ENCODE data around the gene STPG4. TPM values are rescaled to one million over a fixed set of nuclear protein-coding genes. Genes with fewer than 3 reads are reported as not detected.

STPG4 gene
- total RNA-seq, 6 donors from 2014 or later, result 0.40 to 1.2 (median 0.48) TPM; not detected in 2

- WGBS, 2 donors, result 73 to 83% methylated on average over 10 of the region's 10 CpGs
These were observed 93.0 kb downstream of the STPG4 start for GRCh38 chr2:47061944-47062678.

GRCh38 chr2:47060652-47061170, 94.4 kb downstream of the STPG4 start:
- TF ChIP-seq EP300 (IDR thresholded peaks at IDR 0.05), result no peak
- TF ChIP-seq POLR2AphosphoS5 (IDR thresholded peaks at IDR 0.05), result no peak
- TF ChIP-seq, protein P1, sequence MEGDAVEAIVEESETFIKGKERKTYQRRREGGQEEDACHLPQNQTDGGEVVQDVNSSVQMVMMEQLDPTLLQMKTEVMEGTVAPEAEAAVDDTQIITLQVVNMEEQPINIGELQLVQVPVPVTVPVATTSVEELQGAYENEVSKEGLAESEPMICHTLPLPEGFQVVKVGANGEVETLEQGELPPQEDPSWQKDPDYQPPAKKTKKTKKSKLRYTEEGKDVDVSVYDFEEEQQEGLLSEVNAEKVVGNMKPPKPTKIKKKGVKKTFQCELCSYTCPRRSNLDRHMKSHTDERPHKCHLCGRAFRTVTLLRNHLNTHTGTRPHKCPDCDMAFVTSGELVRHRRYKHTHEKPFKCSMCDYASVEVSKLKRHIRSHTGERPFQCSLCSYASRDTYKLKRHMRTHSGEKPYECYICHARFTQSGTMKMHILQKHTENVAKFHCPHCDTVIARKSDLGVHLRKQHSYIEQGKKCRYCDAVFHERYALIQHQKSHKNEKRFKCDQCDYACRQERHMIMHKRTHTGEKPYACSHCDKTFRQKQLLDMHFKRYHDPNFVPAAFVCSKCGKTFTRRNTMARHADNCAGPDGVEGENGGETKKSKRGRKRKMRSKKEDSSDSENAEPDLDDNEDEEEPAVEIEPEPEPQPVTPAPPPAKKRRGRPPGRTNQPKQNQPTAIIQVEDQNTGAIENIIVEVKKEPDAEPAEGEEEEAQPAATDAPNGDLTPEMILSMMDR (IDR thresholded peaks at IDR 0.05), result no peak
- no peak for TF ChIP-seq POLR2A (IDR thresholded peaks at IDR 0.05)
- no peak overlapping the region for H3K4me3 ChIP-seq
- no peaks in the 10 kb centered on the region for H3K27me3 ChIP-seq
- ATAC-seq (ENCODE audit: low FRiP score in 2 of 2) (no peak), DNase-seq (no peak)
- peaks cover 0 to 34% (median 7%) of the 10 kb centered on the region in 4 donors for H3K36me3 ChIP-seq
- no peak overlapping the region for H3K27ac ChIP-seq
- H3K9me3 ChIP-seq, result no peaks in the 10 kb centered on the region
- H3K4me1 ChIP-seq, result peaks cover 43 to 60% (median 50%) of the 10 kb centered on the region in 4 donors
- 98% methylated on average over 9 to 11 of the region's 11 CpGs for WGBS, 2 donors

More at GRCh38 chr2:47061944-47062678, 93.0 kb downstream of the STPG4 start:
- no peak for ATAC-seq (ENCODE audit: low FRiP score in 2 of 2)
- DNase-seq, result no peak
- Histone ChIP-seq H3K9me3 (no peaks in the 10 kb centered on the region), H3K4me3 (no peak overlapping the region), H3K4me1 (peaks cover 40 to 61% (median 45%) of the 10 kb centered on the region in 4 donors), H3K27ac (peak overlapping the region in 2 of 4 donors; percentile 2 to 27), H3K36me3 (peaks cover 0 to 34% (median 7%) of the 10 kb centered on the region in 4 donors), H3K27me3 (no peaks in the 10 kb centered on the region)
- TF ChIP-seq, protein P1 (IDR thresholded peaks at IDR 0.05), result no peak
- no peak for TF ChIP-seq EP300 (IDR thresholded peaks at IDR 0.05)
- no peak for TF ChIP-seq POLR2AphosphoS5 (IDR thresholded peaks at IDR 0.05)

- Histone ChIP-seq H3K36me3 (peaks cover 0 to 26% (median 7%) of the 10 kb centered on the region in 4 donors), H3K27ac (peak overlapping the region; percentile 74 to 90 (median 82)), H3K4me3 (no peak overlapping the region), H3K4me1 (peaks cover 43 to 50% (median 46%) of the 10 kb centered on the region in 4 donors), H3K27me3 (no peaks in the 10 kb centered on the region), H3K9me3 (no peaks in the 10 kb centered on the region)
- peak in 1 of 2 donors; percentile 74 for DNase-seq
- TF ChIP-seq POLR2A (IDR thresholded peaks at IDR 0.05) (no peak), EP300 (IDR thresholded peaks at IDR 0.05) (no peak), POLR2AphosphoS5 (IDR thresholded peaks at IDR 0.05) (peak; percentile 36 to 38)
- ATAC-seq (ENCODE audit: low FRiP score in 2 of 2), result peak; percentile 46 to 83
- WGBS, 2 donors, result 60 to 62% methylated on average over 11 of the region's 11 CpGs
These were observed 96.8 kb downstream of the STPG4 start for GRCh38 chr2:47058003-47058931.

- no peaks in the 10 kb centered on the region for H3K9me3 ChIP-seq
- H3K27me3 ChIP-seq, result no peaks in the 10 kb centered on the region
- H3K4me1 ChIP-seq, result peaks cover 43 to 47% (median 45%) of the 10 kb centered on the region in 4 donors
- no peak for ATAC-seq (ENCODE audit: low FRiP score in 2 of 2)
- peak in 1 of 2 donors; percentile 68 for DNase-seq
- peak in 1 of 4 donors; percentile 38 for TF ChIP-seq POLR2A (IDR thresholded peaks at IDR 0.05)
- TF ChIP-seq POLR2AphosphoS5 (IDR thresholded peaks at IDR 0.05), result peak in 1 of 2 donors; percentile 22
- TF ChIP-seq, protein P1 (IDR thresholded peaks at IDR 0.05), result no peak
- no peak overlapping the region for H3K4me3 ChIP-seq
- peaks cover 0 to 29% (median 10%) of the 10 kb centered on the region in 4 donors for H3K36me3 ChIP-seq
- peak overlapping the region; percentile 74 to 90 (median 82) for H3K27ac ChIP-seq
- WGBS, 2 donors, result 21 to 23% methylated on average over 2 of the region's 2 CpGs
These were observed 97.5 kb downstream of the STPG4 start for GRCh38 chr2:47057687-47058002.

Measured in upper lobe of left lung (tissue), 6 donors.